Middle frontal gyrus (tissue), 1 donor: ENCODE measurements around the gene ZYX.
"Not testable (repeated sequence)": the region's sequence is repeated elsewhere in the genome, so short reads cannot be mapped to it uniquely, and the experiment has no call there.

Source experiments
- DNase-seq: peaks from one replicate; pipeline ENCODE4 v3.0.0-alpha.2; 2015; ENCODE audit warnings: low spot score; ENCODE audit errors: extremely low spot score

Gene ZYX

GRCh38 chr7:143417734-143418383, 36.7 kb downstream of the ZYX start:
- DNase-seq: no peak

- no peak for DNase-seq
Observed at GRCh38 chr7:143418681-143419458, 37.7 kb downstream of the ZYX start.

GRCh38 chr7:143419880-143420279, 38.7 kb downstream of the ZYX start:
- no peak for DNase-seq

GRCh38 chr7:143420624-143421023, 39.5 kb downstream of the ZYX start:
- not testable (repeated sequence) for DNase-seq

GRCh38 chr7:143422033-143422432, 40.9 kb downstream of the ZYX start:
- no peak for DNase-seq

- not testable (repeated sequence) for DNase-seq
Observed at GRCh38 chr7:143424476-143424875, 43.3 kb downstream of the ZYX start.

- no peak for DNase-seq
Observed at GRCh38 chr7:143426479-143427142, 45.5 kb downstream of the ZYX start.

GRCh38 chr7:143429770-143430698, 48.9 kb downstream of the ZYX start:
- no peak for DNase-seq

- DNase-seq: no peak
Observed at GRCh38 chr7:143431109-143431508, 50.0 kb downstream of the ZYX start.

GRCh38 chr7:143433759-143434158, 52.6 kb downstream of the ZYX start:
- DNase-seq: no peak

- no peak for DNase-seq
Observed at GRCh38 chr7:143434660-143435059, 53.5 kb downstream of the ZYX start.

- no peak for DNase-seq
Observed at GRCh38 chr7:143435266-143435665, 54.1 kb downstream of the ZYX start.

GRCh38 chr7:143436325-143436946, 55.3 kb downstream of the ZYX start:
- no peak for DNase-seq

GRCh38 chr7:143437578-143437977, 56.4 kb downstream of the ZYX start:
- no peak for DNase-seq

GRCh38 chr7:143439866-143440265, 58.7 kb downstream of the ZYX start:
- no peak for DNase-seq
